K562 (cell line): ENCODE results near the gene KEL. TPM values are rescaled to one million over a fixed set of nuclear protein-coding genes. Genes with fewer than 3 reads are reported as not detected.
A peak's percentile ranks its signal among the peaks of the same experiment; 100 is the strongest.

Experiments
- ARHGAP35 ChIP-seq: fragments of 450-650 bp; IDR thresholded peaks from 2 replicates; pipeline ENCODE4 v1.6.1; 2018; ENCODE audit not compliant: partially characterized antibody
- BHLHE40 ChIP-seq: IDR thresholded peaks from 2 replicates; pipeline ENCODE4 v1.6.1; 2011; ENCODE audit warnings: low read length, improper control_type of control experiment
- C11orf30 ChIP-seq: fragments of 450-650 bp; IDR thresholded peaks from 2 replicates; pipeline ENCODE4 v1.6.1; 2016; ENCODE audit warnings: low read depth, mild to moderate bottlenecking
- DACH1 ChIP-seq: fragments of 450-650 bp; IDR thresholded peaks from 2 replicates; pipeline ENCODE4 v1.6.1; 2018; ENCODE audit not compliant: partially characterized antibody
- FOXP1 ChIP-seq: sonication (generic); formaldehyde crosslinking; IDR thresholded peaks from 2 replicates; pipeline ENCODE4 v1.8.0; 2022; ENCODE audit warnings: mild to moderate bottlenecking, missing genetic modification reagents
- HNRNPK ChIP-seq: fragments of 200-400 bp; formaldehyde crosslinking; IDR thresholded peaks from one replicate; pipeline ENCODE4 v1.6.1; 2018; ENCODE audit warnings: mild to moderate bottlenecking, low read depth, low read length; ENCODE audit not compliant: poor library complexity, severe bottlenecking
- L3MBTL2 ChIP-seq: fragments of 450-650 bp; IDR thresholded peaks from 2 replicates; pipeline ENCODE4 v1.6.1; 2016; ENCODE audit warnings: mild to moderate bottlenecking, moderate library complexity
- SMC3 ChIP-seq: conservative IDR thresholded peaks from 2 replicates; pipeline ENCODE4 v1.6.1; 2011; ENCODE audit warnings: low read depth, low read length, improper control_type of control experiment; ENCODE audit not compliant: insufficient read depth
- SUPT5H ChIP-seq: fragments of 450-650 bp; IDR thresholded peaks from 2 replicates; pipeline ENCODE4 v1.6.1; 2016
- TBL1XR1 ChIP-seq, 2 experiments: IDR thresholded peaks; 2 replicates each; pipeline ENCODE4 v1.6.1; 2012; ENCODE audit warnings: improper control_type of control experiment in 2 of 2, low read length in 2 of 2, mild to moderate bottlenecking in 1 of 2
- THRAP3 ChIP-seq: fragments of 450-650 bp; IDR thresholded peaks from 2 replicates; pipeline ENCODE4 v1.6.1; 2016; ENCODE audit warnings: mild to moderate bottlenecking, inconsistent platforms, borderline replicate concordance
- UBTF ChIP-seq, 2 experiments: IDR thresholded peaks; 2 replicates each; pipeline ENCODE4 v1.6.1; 2012; ENCODE audit warnings: improper control_type of control experiment in 2 of 2, low read depth in 2 of 2, low read length in 2 of 2, borderline replicate concordance in 1 of 2
- ZBTB43 ChIP-seq: sonication (generic); formaldehyde crosslinking; IDR thresholded peaks from 2 replicates; pipeline ENCODE4 v1.8.0; 2023; ENCODE audit warnings: mild to moderate bottlenecking, missing genetic modification reagents
- ZBTB49 ChIP-seq: sonication (generic); formaldehyde crosslinking; IDR thresholded peaks from 2 replicates; pipeline ENCODE4 v1.8.0; 2022; ENCODE audit warnings: missing genetic modification reagents, mild to moderate bottlenecking, borderline replicate concordance
- ZC3H11A ChIP-seq: IDR thresholded peaks from 2 replicates; pipeline ENCODE4 v1.6.1; 2012; ENCODE audit warnings: low read depth, low read length, improper control_type of control experiment
- ZNF12 ChIP-seq: sonication (generic); formaldehyde crosslinking; IDR thresholded peaks from 2 replicates; pipeline ENCODE4 v1.4.0; 2020; ENCODE audit warnings: mild to moderate bottlenecking, missing genetic modification reagents
- ZNF165 ChIP-seq: fragments of 250-450 bp; sonication (Bioruptor Pico); IDR thresholded peaks from 2 replicates; pipeline ENCODE4 v1.4.0; 2020; ENCODE audit warnings: borderline replicate concordance
- ZNF277 ChIP-seq: fragments of 250-450 bp; sonication (Bioruptor Pico); IDR thresholded peaks from 2 replicates; pipeline ENCODE4 v1.8.0; 2022; ENCODE audit warnings: inconsistent platforms, mild to moderate bottlenecking, moderate library complexity, borderline replicate concordance
- polyA plus RNA-seq, 8 experiments: library from polyadenylated mRNA; depleted of rRNA in 4 of 8; stranded (reverse) in 5 of 8; unstranded in 3 of 8; fragments of >200 nt; fragmentation: Nextera tagmentation in 2 of 8; fragmentation: Illumina TruSeq in 1 of 8; extraction: Ambion mirVana in 2 of 8; extraction: Trizol in 1 of 8; gene quantifications; 2 replicates each; pipeline versions ENCODE4 v1.2.1 to v1.2.3, GENCODE V29; 2011 to 2014; ENCODE audit warnings: inconsistent platforms in 1 of 8, missing spikeins in 1 of 8
- total RNA-seq, 7 experiments: library from RNA; depleted of rRNA in 6 of 7; stranded (reverse); fragments of >200 nt in 6 of 7; fragmentation: Illumina TruSeq in 2 of 7; extraction: Trizol in 2 of 7; gene quantifications; 2 replicates each; pipeline versions ENCODE4 v1.2.1 to v1.2.3, GENCODE V29; 2011 to 2021; ENCODE audit warnings: low replicate concordance in 1 of 7

KEL gene
- total and polyA plus RNA-seq, 9 of the 15 experiments (the other 6 are each of a cell fraction or from before 2014, with no cell fraction given): 9.0 to 47.4 (median 22.2) TPM

GRCh38 chr7:142961973-142962926 is at the start of gene KEL (continued):
- TF ChIP-seq UBTF (IDR thresholded peaks at IDR 0.05; ENCODE audit: borderline replicate concordance in 1 of 2, low read depth in 2 of 2, low read length in 2 of 2) (peak in 1 of 2 experiments; percentile 78; a peak in 1 of 4 replicates), THRAP3 (peak; percentile 41; the same call in 1 of the 2 replicates), ZNF12 (0 out of 2 replicates have a peak, but pooled peaks have one; percentile 18), TBL1XR1 (IDR thresholded peaks at IDR 0.05; ENCODE audit: low read length in 2 of 2) (peak; percentile 85 to 92; a peak in 3 of 4 replicates), SMC3 (peak; percentile 11; the same call in 1 of the 2 replicates), BHLHE40 (peak; percentile 65), ZBTB49 (CRISPR knock-in tag) (peak; percentile 5; the same call in 1 of the 2 replicates), SUPT5H (peak; percentile 78), FOXP1 (CRISPR knock-in tag) (peak; percentile 20; the same call in 1 of the 2 replicates), ZNF165 (CRISPR knock-in tag) (0 out of 2 replicates have a peak, but pooled peaks have one; percentile 16), DACH1 (no peak), C11orf30 (peak; percentile 85), L3MBTL2 (0 out of 2 replicates have a peak, but pooled peaks have one; percentile 13), HNRNPK (no peak), ARHGAP35 (no peak), ZBTB43 (CRISPR knock-in tag) (no peak), ZNF277 (CRISPR knock-in tag) (no peak), ZC3H11A (no peak)
